GM12878 (cell line): ENCODE measurements around the gene MRPL28. TPM values are rescaled to one million over a fixed set of nuclear protein-coding genes. Genes with fewer than 3 reads are reported as not detected.

ENCODE experiments used
- ATAC-seq: fragments of 200-7000 bp; cut with Tn5 transposase; 3 replicates; pipeline ENCODE4 v1.9.1; 2020; ENCODE audit warnings: mild to moderate bottlenecking, moderate library complexity
- BruUV-seq: library from RNA; stranded (reverse); fragments of 400-500 nt; replicated peaks from 2 replicates; lab custom pipeline; 2021; lab: Mats Ljungman, UMichigan
- CTCF ChIA-PET: fragments of 300-600 bp; sonication (Branson Sonifier 250); formaldehyde crosslinking; extraction: SDS; loops from one replicate; lab custom pipeline; 2021; ENCODE audit warnings: inconsistent platforms; lab: Yijun Ruan, JAX
- POLR2A ChIA-PET: fragments of 350-600 bp; formaldehyde crosslinking; extraction: SDS; loops from one replicate; lab custom pipeline; 2021; ENCODE audit warnings: inconsistent platforms; lab: Charles Lee
- RAD21 ChIA-PET: fragments of 300-600 bp; sonication (Branson Sonifier 250); formaldehyde crosslinking; loops from one replicate; lab custom pipeline; 2023; ENCODE audit warnings: antibody characterized with exemption; ENCODE audit not compliant: unreplicated experiment; lab: Charles Lee
- SMC1A ChIA-PET: fragments of 300-600 bp; sonication (Branson Sonifier 250); formaldehyde crosslinking; loops from one replicate; lab custom pipeline; 2023; ENCODE audit not compliant: unreplicated experiment, uncharacterized antibody; lab: Charles Lee
- DNase-seq: peaks from one replicate; pipeline ENCODE4 v3.0.0-alpha.2; 2011; ENCODE audit warnings: low read depth, low spot score
- FAIRE-seq: peaks from 3 replicates; lab custom pipeline; 2011; peaks lifted over from hg19 to GRCh38; lab: Jason Lieb, UNC
- H2AFZ ChIP-seq: 2 replicates; pipeline ENCODE4 v1.6.0; 2011; ENCODE audit warnings: low read depth, low read length, control low read depth; ENCODE audit not compliant: control insufficient read depth
- H3K27ac ChIP-seq: 2 replicates; pipeline ENCODE4 v1.5.1; 2011; ENCODE audit warnings: control low read depth; ENCODE audit not compliant: control insufficient read depth, insufficient read depth
- H3K27me3 ChIP-seq, 2 experiments: replicated peaks in 1 of 2; 2 replicates each; pipeline versions ENCODE4 v1.6.0 to v1.6.1; 2011; ENCODE audit warnings: low read length in 1 of 2; ENCODE audit not compliant: control insufficient read depth in 2 of 2, insufficient read depth in 2 of 2
- H3K36me3 ChIP-seq, 2 experiments: 2 replicates each; pipeline ENCODE4 v1.5.1; 2011; ENCODE audit warnings: low read length in 1 of 2; ENCODE audit not compliant: control insufficient read depth in 2 of 2, insufficient read depth in 2 of 2
- H3K4me1 ChIP-seq: 2 replicates; pipeline ENCODE4 v1.6.1; 2011; ENCODE audit warnings: mild to moderate bottlenecking, low read length, moderate library complexity, mixed read lengths; ENCODE audit not compliant: control insufficient read depth, insufficient read depth
- H3K4me2 ChIP-seq: 2 replicates; pipeline ENCODE4 v1.6.0; 2011; ENCODE audit warnings: control low read depth; ENCODE audit not compliant: control insufficient read depth, insufficient read depth
- H3K4me3 ChIP-seq: fragments of 200-600 bp; sonication (generic); 2 replicates; pipeline ENCODE4 v1.5.1; 2016
- H3K79me2 ChIP-seq: 2 replicates; pipeline ENCODE4 v1.6.0; 2011; ENCODE audit warnings: low read length; ENCODE audit not compliant: control insufficient read depth, insufficient read depth
- H3K9ac ChIP-seq: 2 replicates; pipeline ENCODE4 v1.8.0; 2011; ENCODE audit warnings: low read length, control low read depth, mixed read lengths; ENCODE audit not compliant: control insufficient read depth, insufficient read depth
- H3K9me3 ChIP-seq: replicated peaks from 3 replicates; pipeline ENCODE4 v1.5.1; 2011; ENCODE audit warnings: mild to moderate bottlenecking, low read length; ENCODE audit not compliant: control insufficient read depth, insufficient read depth
- H4K20me1 ChIP-seq: 2 replicates; pipeline ENCODE4 v1.6.0; 2011; ENCODE audit not compliant: control insufficient read depth, insufficient read depth
- CBFB ChIP-seq: IDR thresholded peaks from 2 replicates; pipeline ENCODE4 v1.6.1; 2016; ENCODE audit warnings: antibody characterized with exemption, low read depth
- CUX1 ChIP-seq: IDR thresholded peaks from 2 replicates; pipeline ENCODE4 v1.6.1; 2012; ENCODE audit warnings: improper control_type of control experiment, low read depth, low read length; ENCODE audit not compliant: insufficient replicate concordance
- EP300 ChIP-seq, 2 experiments: fragments of 150-350 bp in 1 of 2; IDR thresholded peaks; 2 replicates each; pipeline ENCODE4 v1.6.1; 2011 to 2012; ENCODE audit warnings: low read depth in 2 of 2, low read length in 2 of 2, borderline replicate concordance in 1 of 2, improper control_type of control experiment in 1 of 2, inconsistent platforms in 1 of 2; ENCODE audit not compliant: control insufficient read depth in 1 of 2
- ETV6 ChIP-seq, 2 experiments: fragments of 450-650 bp in 1 of 2; IDR thresholded peaks in 1 of 2; conservative IDR thresholded peaks in 1 of 2; 2 replicates each; pipeline ENCODE4 v1.6.1; 2014; ENCODE audit warnings: antibody characterized with exemption in 1 of 2, borderline replicate concordance in 1 of 2, low read depth in 1 of 2, mild to moderate bottlenecking in 1 of 2, moderate library complexity in 1 of 2
- MYC ChIP-seq: IDR thresholded peaks from 2 replicates; pipeline ENCODE4 v1.6.1; 2011; ENCODE audit warnings: mild to moderate bottlenecking, low read length, moderate library complexity, inconsistent platforms; ENCODE audit not compliant: insufficient read depth, insufficient replicate concordance, insufficient read length, severe bottlenecking
- NR2F1 ChIP-seq: fragments of 450-650 bp; conservative IDR thresholded peaks from 2 replicates; pipeline ENCODE4 v1.6.1; 2017; ENCODE audit warnings: mild to moderate bottlenecking
- ZBED1 ChIP-seq: IDR thresholded peaks from 2 replicates; pipeline ENCODE4 v1.6.1; 2016; ENCODE audit warnings: borderline replicate concordance
- ZBTB33 ChIP-seq: fragments of 450-650 bp; IDR thresholded peaks from 2 replicates; pipeline ENCODE4 v1.6.1; 2017; ENCODE audit warnings: mild to moderate bottlenecking
- ZNF24 ChIP-seq: fragments of 450-650 bp; IDR thresholded peaks from 2 replicates; pipeline ENCODE4 v1.6.1; 2017; ENCODE audit warnings: antibody characterized with exemption, mild to moderate bottlenecking
- WGBS: methylation state at CpG from one replicate; pipeline ENCODE4 v1.1.6; 2016; ENCODE audit warnings: low lambda C conversion rate; ENCODE audit not compliant: insufficient replicate concordance, insufficient coverage; ENCODE audit errors: missing lambda C conversion rate; 5-methylcytosine and 5-hydroxymethylcytosine counted together
- in situ Hi-C: fragments of 300-500 bp; cut with MboI; formaldehyde crosslinking; loops from 9 replicates; pipeline ENCODE4 v1.14.3; 2018; ENCODE audit warnings: mixed read lengths
- intact Hi-C: fragments of 100-400 bp; cut with micrococcal nuclease; formaldehyde crosslinking; loops from one replicate; pipeline ENCODE4 v1.14.2; 2022; ENCODE audit not compliant: unreplicated experiment
- polyA plus RNA-seq, 11 experiments: library from polyadenylated mRNA; depleted of rRNA in 4 of 11; unstranded in 6 of 11; stranded (reverse) in 5 of 11; fragments of >200 nt; fragmentation: Nextera tagmentation in 4 of 11; fragmentation: Illumina TruSeq in 1 of 11; extraction: Ambion mirVana in 4 of 11; extraction: Trizol in 1 of 11; gene quantifications; 1 replicate in 1 of 11; 2 replicates in 10 of 11; pipeline versions ENCODE4 v1.2.1 to v1.2.3, GENCODE V29; 2011 to 2016; ENCODE audit warnings: inconsistent platforms in 2 of 11, missing spikeins in 2 of 11, low read depth in 1 of 11
- total RNA-seq, 4 experiments: library from RNA; depleted of rRNA in 3 of 4; stranded (reverse); fragments of >200 nt in 3 of 4; fragmentation: Illumina TruSeq in 1 of 4; extraction: Trizol in 1 of 4; gene quantifications; 2 replicates each; pipeline versions ENCODE4 v1.2.1 to v1.2.3, GENCODE V29; 2013 to 2021
- TF ChIP-seq, protein P1 (sequence below), 3 experiments: IDR thresholded peaks in 2 of 3; conservative IDR thresholded peaks in 1 of 3; 2 replicates each; pipeline ENCODE4 v1.5.1; 2011; ENCODE audit warnings: low read depth in 3 of 3, low read length in 3 of 3, mild to moderate bottlenecking in 3 of 3, control low read depth in 2 of 3, moderate library complexity in 2 of 3, inconsistent platforms in 1 of 3, mixed read lengths in 1 of 3; ENCODE audit not compliant: control insufficient read depth in 2 of 3, insufficient read depth in 1 of 3; ENCODE audit errors: extremely low read depth in 1 of 3

MRPL28 gene
- total and polyA plus RNA-seq, 10 of the 15 experiments (the other 5 are each of a cell fraction or from before 2014, with no cell fraction given): 1.6 to 185 (median 110) TPM

- TF ChIP-seq MYC (no peak), CUX1 (no peak)
These were observed 8.9 kb downstream of the MRPL28 start (continued) for GRCh38 chr16:361341-361871.

- H3K79me2 ChIP-seq: no peaks in the 10 kb centered on the region
- no peaks in the 10 kb centered on the region for H3K36me3 ChIP-seq
- H4K20me1 ChIP-seq: no peaks in the 10 kb centered on the region
- H3K4me3 ChIP-seq: no peak overlapping the region
- ChIA-PET POLR2A (no interaction called here), CTCF (interaction anchor here (0.6 to 2.5 kb wide), 10 partner anchors 11 to 1007 kb away, joined by 3 to 29 read pairs (median 6); no protein-coding TSS in a partner anchor), RAD21 (no interaction called here), SMC1A (interaction anchor here (2.1 kb wide), 1 partner anchor 254 kb away, joined by 8 read pairs; no protein-coding TSS in a partner anchor)
- no peaks in the 10 kb centered on the region for H3K27me3 ChIP-seq
- H3K9ac ChIP-seq: no peak overlapping the region
- DNase-seq: no peak
- FAIRE-seq: no peak
- no peak overlapping the region for H2AFZ ChIP-seq
- H3K4me1 ChIP-seq: no peaks in the 10 kb centered on the region
- no peak for ATAC-seq
- H3K27ac ChIP-seq: no peak overlapping the region
- no peak overlapping the region for H3K4me2 ChIP-seq
- intact Hi-C loops (no loop called here), in situ Hi-C loops (no loop called here)
- 73% methylated on average over 45 of the region's 47 CpGs for WGBS
- H3K9me3 ChIP-seq: no peaks in the 10 kb centered on the region
- BruUV-seq: no TSS peak
- TF ChIP-seq CBFB (no peak), NR2F1 (no peak), ETV6 (conservative IDR thresholded peaks at IDR 0.05 in 1 of 2, IDR thresholded peaks at IDR 0.05 in 1 of 2; ENCODE audit: borderline replicate concordance in 1 of 2, low read depth in 1 of 2) (no peak), ZNF24 (no peak), ZBTB33 (no peak), ZBED1 (no peak), EP300 (IDR thresholded peaks at IDR 0.05; ENCODE audit: borderline replicate concordance in 1 of 2, control insufficient read depth in 1 of 2, low read depth in 2 of 2, low read length in 2 of 2) (no peak)
- TF ChIP-seq, protein P1, sequence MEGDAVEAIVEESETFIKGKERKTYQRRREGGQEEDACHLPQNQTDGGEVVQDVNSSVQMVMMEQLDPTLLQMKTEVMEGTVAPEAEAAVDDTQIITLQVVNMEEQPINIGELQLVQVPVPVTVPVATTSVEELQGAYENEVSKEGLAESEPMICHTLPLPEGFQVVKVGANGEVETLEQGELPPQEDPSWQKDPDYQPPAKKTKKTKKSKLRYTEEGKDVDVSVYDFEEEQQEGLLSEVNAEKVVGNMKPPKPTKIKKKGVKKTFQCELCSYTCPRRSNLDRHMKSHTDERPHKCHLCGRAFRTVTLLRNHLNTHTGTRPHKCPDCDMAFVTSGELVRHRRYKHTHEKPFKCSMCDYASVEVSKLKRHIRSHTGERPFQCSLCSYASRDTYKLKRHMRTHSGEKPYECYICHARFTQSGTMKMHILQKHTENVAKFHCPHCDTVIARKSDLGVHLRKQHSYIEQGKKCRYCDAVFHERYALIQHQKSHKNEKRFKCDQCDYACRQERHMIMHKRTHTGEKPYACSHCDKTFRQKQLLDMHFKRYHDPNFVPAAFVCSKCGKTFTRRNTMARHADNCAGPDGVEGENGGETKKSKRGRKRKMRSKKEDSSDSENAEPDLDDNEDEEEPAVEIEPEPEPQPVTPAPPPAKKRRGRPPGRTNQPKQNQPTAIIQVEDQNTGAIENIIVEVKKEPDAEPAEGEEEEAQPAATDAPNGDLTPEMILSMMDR (IDR thresholded peaks at IDR 0.05 in 2 of 3, conservative IDR thresholded peaks at IDR 0.05 in 1 of 3; ENCODE audit: control insufficient read depth in 2 of 3, extremely low read depth in 1 of 3, insufficient read depth in 1 of 3, low read depth in 3 of 3, low read length in 3 of 3): no peak
These were observed 9.5 kb downstream of the MRPL28 start for GRCh38 chr16:360698-361336.
